ENCODE data around the gene NLRC3.

Gene NLRC3

GRCh38 chr16:3536271-3536731 lies 40.9 kb downstream of the NLRC3 start:
- H3K4me3 ChIP-seq (ENCODE audit: insufficient read depth, low read length, poor library complexity, severe bottlenecking): no peak overlapping the region
- H3K9me2 ChIP-seq (replicated peaks; ENCODE audit: insufficient read depth, low read length): no peaks in the 10 kb centered on the region
- H3K4me2 ChIP-seq (ENCODE audit: low read depth, low read length, poor library complexity, severe bottlenecking): no peak overlapping the region
- no peaks in the 10 kb centered on the region for H4K20me1 ChIP-seq (ENCODE audit: low read depth, low read length)
- no peak overlapping the region for H2AFZ ChIP-seq (ENCODE audit: low read depth, low read length, severe bottlenecking)
- peaks cover 33% of the 10 kb centered on the region for H3F3A ChIP-seq (ENCODE audit: insufficient read depth)
- H3K27me3 ChIP-seq (ENCODE audit: low read length): no peaks in the 10 kb centered on the region
- H3K9ac ChIP-seq (ENCODE audit: low read length): no peak overlapping the region
- no peaks in the 10 kb centered on the region for H3K79me2 ChIP-seq (ENCODE audit: insufficient read depth, low read length)
- no peaks in the 10 kb centered on the region for H3K9me3 ChIP-seq (ENCODE audit: insufficient read depth, low read length)
- no peak for TF ChIP-seq CTCF (IDR thresholded peaks at IDR 0.05; ENCODE audit: insufficient read depth, low read length, poor library complexity, severe bottlenecking)
- no peak for TF ChIP-seq EZH2phosphoT487 (conservative IDR thresholded peaks at IDR 0.05; ENCODE audit: low read length)
- no peaks in the 10 kb centered on the region for H3K36me3 ChIP-seq (ENCODE audit: low read length)
- no peak overlapping the region for H3K27ac ChIP-seq (ENCODE audit: low read depth, low read length)

DNA sequence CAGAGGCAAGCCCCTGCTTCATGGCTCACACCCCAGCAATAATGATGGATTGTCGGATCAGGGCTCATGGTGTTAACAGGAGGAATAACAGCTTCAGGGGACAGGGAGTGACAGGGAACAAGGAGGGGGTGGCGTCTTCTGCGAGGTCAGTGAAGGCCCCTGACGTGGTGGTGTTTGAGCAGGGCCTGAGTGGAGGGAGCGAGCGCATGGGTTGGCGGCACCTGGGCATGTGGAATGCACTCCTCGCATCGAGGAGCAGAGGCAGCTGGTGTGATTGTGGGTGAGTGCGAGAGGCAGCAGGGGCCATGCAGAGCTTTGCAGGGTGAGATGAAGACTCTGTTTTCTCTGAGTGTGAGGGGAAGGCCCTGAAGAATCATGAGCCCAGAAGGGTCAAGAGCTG lies 43.1 kb downstream of the NLRC3 start:
- TF ChIP-seq EZH2phosphoT487 (conservative IDR thresholded peaks at IDR 0.05; ENCODE audit: low read length): no peak
- TF ChIP-seq CTCF (IDR thresholded peaks at IDR 0.05; ENCODE audit: insufficient read depth, low read length, poor library complexity, severe bottlenecking): no peak
- Histone ChIP-seq H3K9ac (ENCODE audit: low read length) (no peak overlapping the region), H2AFZ (ENCODE audit: low read depth, low read length, severe bottlenecking) (no peak overlapping the region), H3K4me3 (ENCODE audit: insufficient read depth, low read length, poor library complexity, severe bottlenecking) (no peak overlapping the region), H4K20me1 (ENCODE audit: low read depth, low read length) (no peaks in the 10 kb centered on the region), H3K27ac (ENCODE audit: low read depth, low read length) (no peak overlapping the region), H3F3A (ENCODE audit: insufficient read depth) (peaks cover 23% of the 10 kb centered on the region), H3K27me3 (ENCODE audit: low read length) (no peaks in the 10 kb centered on the region), H3K4me2 (ENCODE audit: low read depth, low read length, poor library complexity, severe bottlenecking) (no peak overlapping the region), H3K36me3 (ENCODE audit: low read length) (no peaks in the 10 kb centered on the region), H3K9me3 (ENCODE audit: insufficient read depth, low read length) (no peaks in the 10 kb centered on the region), H3K9me2 (replicated peaks; ENCODE audit: insufficient read depth, low read length) (no peaks in the 10 kb centered on the region), H3K79me2 (ENCODE audit: insufficient read depth, low read length) (no peaks in the 10 kb centered on the region)

GRCh38 chr16:3532741-3533140 lies 44.5 kb downstream of the NLRC3 start:
- H3K9me2 ChIP-seq (replicated peaks; ENCODE audit: insufficient read depth, low read length): no peaks in the 10 kb centered on the region
- H3K79me2 ChIP-seq (ENCODE audit: insufficient read depth, low read length): no peaks in the 10 kb centered on the region
- no peaks in the 10 kb centered on the region for H3K9me3 ChIP-seq (ENCODE audit: insufficient read depth, low read length)
- no peak overlapping the region for H3K27ac ChIP-seq (ENCODE audit: low read depth, low read length)
- H3K4me3 ChIP-seq (ENCODE audit: insufficient read depth, low read length, poor library complexity, severe bottlenecking): no peak overlapping the region
- peaks cover 18% of the 10 kb centered on the region for H3F3A ChIP-seq (ENCODE audit: insufficient read depth)
- no peak overlapping the region for H3K9ac ChIP-seq (ENCODE audit: low read length)
- H4K20me1 ChIP-seq (ENCODE audit: low read depth, low read length): no peaks in the 10 kb centered on the region
- H2AFZ ChIP-seq (ENCODE audit: low read depth, low read length, severe bottlenecking): no peak overlapping the region
- no peaks in the 10 kb centered on the region for H3K27me3 ChIP-seq (ENCODE audit: low read length)
- H3K4me2 ChIP-seq (ENCODE audit: low read depth, low read length, poor library complexity, severe bottlenecking): no peak overlapping the region
- TF ChIP-seq EZH2phosphoT487 (conservative IDR thresholded peaks at IDR 0.05; ENCODE audit: low read length) (no peak), CTCF (IDR thresholded peaks at IDR 0.05; ENCODE audit: insufficient read depth, low read length, poor library complexity, severe bottlenecking) (no peak)
- no peaks in the 10 kb centered on the region for H3K36me3 ChIP-seq (ENCODE audit: low read length)
